HG02938 (cell line): ENCODE data around the gene UCHL3.
A peak's percentile ranks its signal among the peaks of the same experiment; 100 is the strongest.

Experiments
- ATAC-seq: cut with Tn5 transposase; IDR thresholded peaks from one replicate; pipeline ENCODE4 v1.9.1; 2021; ENCODE audit warnings: mild to moderate bottlenecking, moderate library complexity; ENCODE audit not compliant: unreplicated experiment

The UCHL3 gene

GRCh38 chr13:75549262-75550158, at the start of gene UCHL3:
Gene UCHL3, plus strand, starts transcription at chr13:75549791. Its CDS starts 30 bp downstream, at chr13:75549821.
- ATAC-seq: peak; percentile 97

- no peak for ATAC-seq
Observed at GRCh38 chr13:75505327-75505726, 44.3 kb upstream of the UCHL3 start.

- ATAC-seq: no peak
Observed at GRCh38 chr13:75506018-75506417, 43.6 kb upstream of the UCHL3 start.

- no peak for ATAC-seq
Observed at GRCh38 chr13:75507027-75508001, 42.3 kb upstream of the UCHL3 start.

- ATAC-seq: no peak
Observed at GRCh38 chr13:75508002-75508548, 41.5 kb upstream of the UCHL3 start.

- no peak for ATAC-seq
Observed at GRCh38 chr13:75511051-75511625, 38.5 kb upstream of the UCHL3 start.

GRCh38 chr13:75512253-75512652, 37.3 kb upstream of the UCHL3 start:
- ATAC-seq: peak; percentile 91

- ATAC-seq: no peak
Observed at GRCh38 chr13:75513271-75513670, 36.3 kb upstream of the UCHL3 start.

GRCh38 chr13:75514080-75514995, 35.3 kb upstream of the UCHL3 start:
- ATAC-seq: no peak

GRCh38 chr13:75518439-75519088, 31.0 kb upstream of the UCHL3 start:
- ATAC-seq: no peak

- no peak for ATAC-seq
Observed at GRCh38 chr13:75521956-75522355, 27.6 kb upstream of the UCHL3 start.

GRCh38 chr13:75530549-75530961, 19.0 kb upstream of the UCHL3 start:
- no peak for ATAC-seq

GRCh38 chr13:75533861-75534260, 15.7 kb upstream of the UCHL3 start:
- no peak for ATAC-seq

- peak; percentile 98 for ATAC-seq
Observed at GRCh38 chr13:75537401-75538365, 11.9 kb upstream of the UCHL3 start, which contains the start of gene COMMD6. Gene COMMD6, minus strand, starts transcription at chr13:75537841. Its CDS starts 36 bp downstream, at chr13:75537805.

- ATAC-seq: no peak
Observed at GRCh38 chr13:75541287-75541686, 8.3 kb upstream of the UCHL3 start.

GRCh38 chr13:75541961-75542360, 7.6 kb upstream of the UCHL3 start:
- no peak for ATAC-seq

- no peak for ATAC-seq
Observed at GRCh38 chr13:75544681-75545330, 4.8 kb upstream of the UCHL3 start.
